ENCODE results near the gene SLC29A3. TPM values are rescaled to one million over a fixed set of nuclear protein-coding genes. Genes with fewer than 3 reads are reported as not detected.
A peak's percentile ranks its signal among the peaks of the same experiment; 100 is the strongest.

The SLC29A3 gene
- polyA plus RNA-seq, 1 donor (not counting 4 experiments of a cell fraction or from before 2014, with no cell fraction given), result 0.52 TPM

DNA sequence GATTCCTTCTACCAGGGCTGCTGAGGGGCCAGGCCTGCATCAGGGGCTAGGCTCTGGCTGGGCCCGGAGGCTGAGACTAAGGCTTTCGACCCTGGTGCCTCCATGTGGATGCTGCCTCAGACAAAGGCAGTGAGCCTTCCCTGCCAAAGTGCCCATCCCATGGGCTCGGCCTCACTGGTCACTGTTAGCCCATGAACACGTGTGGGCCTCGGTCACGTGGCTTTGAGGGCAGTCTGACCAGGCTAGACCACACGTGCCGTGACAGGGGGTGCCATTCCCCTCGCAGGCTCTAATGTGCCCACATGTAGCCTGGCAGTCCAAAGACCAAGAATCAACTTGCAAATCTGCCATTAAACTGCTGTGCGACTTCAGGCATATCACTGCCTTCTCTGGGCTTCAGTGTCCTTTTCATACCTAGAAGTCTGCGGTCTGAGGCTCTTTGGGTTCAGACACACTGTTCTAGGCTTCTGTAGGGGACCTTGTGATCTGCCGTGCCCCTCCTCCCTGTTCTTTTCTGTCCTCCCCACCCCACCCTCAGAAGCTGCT, 17.6 kb upstream of the SLC29A3 start:
- FAIRE-seq (no peak), DNase-seq (ENCODE audit: low read depth, low spot score) (no peak)
- TF ChIP-seq, protein P1, sequence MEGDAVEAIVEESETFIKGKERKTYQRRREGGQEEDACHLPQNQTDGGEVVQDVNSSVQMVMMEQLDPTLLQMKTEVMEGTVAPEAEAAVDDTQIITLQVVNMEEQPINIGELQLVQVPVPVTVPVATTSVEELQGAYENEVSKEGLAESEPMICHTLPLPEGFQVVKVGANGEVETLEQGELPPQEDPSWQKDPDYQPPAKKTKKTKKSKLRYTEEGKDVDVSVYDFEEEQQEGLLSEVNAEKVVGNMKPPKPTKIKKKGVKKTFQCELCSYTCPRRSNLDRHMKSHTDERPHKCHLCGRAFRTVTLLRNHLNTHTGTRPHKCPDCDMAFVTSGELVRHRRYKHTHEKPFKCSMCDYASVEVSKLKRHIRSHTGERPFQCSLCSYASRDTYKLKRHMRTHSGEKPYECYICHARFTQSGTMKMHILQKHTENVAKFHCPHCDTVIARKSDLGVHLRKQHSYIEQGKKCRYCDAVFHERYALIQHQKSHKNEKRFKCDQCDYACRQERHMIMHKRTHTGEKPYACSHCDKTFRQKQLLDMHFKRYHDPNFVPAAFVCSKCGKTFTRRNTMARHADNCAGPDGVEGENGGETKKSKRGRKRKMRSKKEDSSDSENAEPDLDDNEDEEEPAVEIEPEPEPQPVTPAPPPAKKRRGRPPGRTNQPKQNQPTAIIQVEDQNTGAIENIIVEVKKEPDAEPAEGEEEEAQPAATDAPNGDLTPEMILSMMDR (optimal IDR thresholded peaks at IDR 0.05 in 1 of 3, IDR thresholded peaks at IDR 0.05 in 1 of 3, conservative IDR thresholded peaks at IDR 0.05 in 1 of 3; ENCODE audit: extremely low read depth in 1 of 3, insufficient read depth in 2 of 3, low read length in 3 of 3), result no peak
- no peak for TF ChIP-seq EZH2 (IDR thresholded peaks at IDR 0.05; ENCODE audit: low read length)
- Histone ChIP-seq H4K20me1 (ENCODE audit: control insufficient read depth, extremely low read depth, insufficient read depth, low read length) (no peaks in the 10 kb centered on the region), H3K27me3 (ENCODE audit: control insufficient read depth, extremely low read depth, insufficient read depth, low read length) (peaks cover 10% of the 10 kb centered on the region), H3K9me3 (ENCODE audit: control insufficient read depth, low read depth, low read length) (no peaks in the 10 kb centered on the region), H3K4me3 (ENCODE audit: control insufficient read depth in 2 of 3, extremely low read depth in 1 of 3, insufficient read depth in 2 of 3, low read depth in 1 of 3, low read length in 3 of 3) (peak overlapping the region in 1 of 3 experiments; percentile 35), H3K36me3 (ENCODE audit: control insufficient read depth in 2 of 2, extremely low read depth in 1 of 2, insufficient read depth in 2 of 2, low read length in 2 of 2) (peaks cover 0 to 2% of the 10 kb centered on the region in 2 experiments), H3K9ac (ENCODE audit: control insufficient read depth, extremely low read depth, insufficient read depth, low read length) (no peak overlapping the region), H2AFZ (ENCODE audit: control insufficient read depth, low read length) (peak overlapping the region; percentile 65), H3K4me2 (ENCODE audit: control insufficient read depth, extremely low read depth, insufficient read depth, low read depth, low read length) (peak overlapping the region; percentile 64), H3K4me1 (ENCODE audit: control insufficient read depth, extremely low read depth, insufficient read depth, low read length) (peaks cover 13% of the 10 kb centered on the region), H3K79me2 (ENCODE audit: control insufficient read depth, insufficient read depth, low read length) (no peaks in the 10 kb centered on the region), H3K9me1 (ENCODE audit: control insufficient read depth, extremely low read depth, insufficient read depth, low read length) (peaks cover 2% of the 10 kb centered on the region), H3K27ac (ENCODE audit: control insufficient read depth, insufficient read depth, low read length) (no peak overlapping the region)
- dilution Hi-C loops (cut with MboI; ENCODE audit: extremely low pct_ligation_motif_present, low sequenced_read_pairs), result no loop called here

DNA sequence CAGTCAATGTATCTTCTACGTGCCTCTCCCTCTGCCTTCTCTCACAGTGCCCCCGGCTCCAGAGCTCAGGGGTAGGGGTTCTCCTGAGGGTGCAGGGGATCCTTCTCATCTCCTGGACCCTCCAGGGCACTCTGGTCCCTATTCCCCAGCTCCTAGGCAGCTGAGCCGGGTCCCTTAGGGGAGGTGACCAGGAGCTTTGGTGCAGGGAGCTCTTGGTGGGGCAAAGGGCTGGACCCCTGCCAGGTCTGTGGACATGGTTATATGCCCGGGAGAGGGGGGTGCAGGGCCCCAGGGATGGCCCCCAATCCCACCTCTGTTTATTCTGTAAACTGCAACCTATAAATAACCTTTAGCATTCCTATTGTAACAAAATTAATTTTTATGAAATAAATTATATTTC, 16.6 kb upstream of the SLC29A3 start:
- Histone ChIP-seq H3K4me1 (ENCODE audit: control insufficient read depth, extremely low read depth, insufficient read depth, low read length) (peaks cover 13% of the 10 kb centered on the region), H3K4me3 (ENCODE audit: control insufficient read depth in 2 of 3, extremely low read depth in 1 of 3, insufficient read depth in 2 of 3, low read depth in 1 of 3, low read length in 3 of 3) (no peak overlapping the region)
- dilution Hi-C loops (cut with MboI; ENCODE audit: extremely low pct_ligation_motif_present, low sequenced_read_pairs), result no loop called here

More for the DNA sequence above, 16.6 kb upstream of the SLC29A3 start:
- DNase-seq (ENCODE audit: low read depth, low spot score) (no peak), FAIRE-seq (no peak)
- Histone ChIP-seq H3K9me3 (ENCODE audit: control insufficient read depth, low read depth, low read length) (no peaks in the 10 kb centered on the region), H3K79me2 (ENCODE audit: control insufficient read depth, insufficient read depth, low read length) (no peaks in the 10 kb centered on the region), H4K20me1 (ENCODE audit: control insufficient read depth, extremely low read depth, insufficient read depth, low read length) (no peaks in the 10 kb centered on the region), H3K4me2 (ENCODE audit: control insufficient read depth, extremely low read depth, insufficient read depth, low read depth, low read length) (no peak overlapping the region), H3K27ac (ENCODE audit: control insufficient read depth, insufficient read depth, low read length) (no peak overlapping the region), H3K9ac (ENCODE audit: control insufficient read depth, extremely low read depth, insufficient read depth, low read length) (no peak overlapping the region), H2AFZ (ENCODE audit: control insufficient read depth, low read length) (no peak overlapping the region), H3K27me3 (ENCODE audit: control insufficient read depth, extremely low read depth, insufficient read depth, low read length) (peaks cover 10% of the 10 kb centered on the region), H3K9me1 (ENCODE audit: control insufficient read depth, extremely low read depth, insufficient read depth, low read length) (peaks cover 2% of the 10 kb centered on the region), H3K36me3 (ENCODE audit: control insufficient read depth in 2 of 2, extremely low read depth in 1 of 2, insufficient read depth in 2 of 2, low read length in 2 of 2) (no peaks in the 10 kb centered on the region)
- TF ChIP-seq, protein P1 (optimal IDR thresholded peaks at IDR 0.05 in 1 of 3, IDR thresholded peaks at IDR 0.05 in 1 of 3, conservative IDR thresholded peaks at IDR 0.05 in 1 of 3; ENCODE audit: extremely low read depth in 1 of 3, insufficient read depth in 2 of 3, low read length in 3 of 3), result no peak
- no peak for TF ChIP-seq EZH2 (IDR thresholded peaks at IDR 0.05; ENCODE audit: low read length)
